K562 (cell line): ENCODE measurements around the gene TM9SF3. TPM values are rescaled to one million over a fixed set of nuclear protein-coding genes. Genes with fewer than 3 reads are reported as not detected.

Source experiments
- ARID1B ChIP-seq: fragments of 450-650 bp; IDR thresholded peaks from 2 replicates; pipeline ENCODE4 v1.6.1; 2016; ENCODE audit warnings: antibody characterized with exemption, mild to moderate bottlenecking, inconsistent platforms
- FOSL1 ChIP-seq: fragments of 200-800 bp; sonication (Bioruptor generic); conservative IDR thresholded peaks from 2 replicates; pipeline ENCODE4 v1.6.1; 2016; ENCODE audit warnings: missing genetic modification characterization, missing compliant biosample characterization
- FOXK1 ChIP-seq: sonication (generic); formaldehyde crosslinking; IDR thresholded peaks from 2 replicates; pipeline ENCODE4 v1.8.0; 2022; ENCODE audit warnings: missing genetic modification reagents, mild to moderate bottlenecking, borderline replicate concordance
- MAFG ChIP-seq: fragments of 450-650 bp; conservative IDR thresholded peaks from 2 replicates; pipeline ENCODE4 v1.6.1; 2016; ENCODE audit warnings: missing genetic modification characterization, missing compliant biosample characterization
- NR1H2 ChIP-seq: sonication (generic); formaldehyde crosslinking; IDR thresholded peaks from 2 replicates; pipeline ENCODE4 v1.4.0; 2020; ENCODE audit warnings: mild to moderate bottlenecking, missing genetic modification reagents
- SMARCE1 ChIP-seq: fragments of 450-650 bp; IDR thresholded peaks from 2 replicates; pipeline ENCODE4 v1.7.1; 2016; ENCODE audit warnings: mild to moderate bottlenecking
- ZEB2 ChIP-seq: fragments of 450-650 bp; IDR thresholded peaks from 2 replicates; pipeline ENCODE4 v1.6.1; 2016
- ZNF324 ChIP-seq: fragments of 250-450 bp; sonication (Bioruptor Pico); IDR thresholded peaks from 2 replicates; pipeline ENCODE4 v1.4.0; 2020; ENCODE audit warnings: mild to moderate bottlenecking
- ZNF785 ChIP-seq: fragments of 250-450 bp; sonication (Bioruptor Pico); IDR thresholded peaks from 2 replicates; pipeline ENCODE4 v1.4.0; 2020; ENCODE audit warnings: mild to moderate bottlenecking
- polyA plus RNA-seq, 8 experiments: library from polyadenylated mRNA; depleted of rRNA in 4 of 8; stranded (reverse) in 5 of 8; unstranded in 3 of 8; fragments of >200 nt; fragmentation: Nextera tagmentation in 2 of 8; fragmentation: Illumina TruSeq in 1 of 8; extraction: Ambion mirVana in 2 of 8; extraction: Trizol in 1 of 8; gene quantifications; 2 replicates each; pipeline versions ENCODE4 v1.2.1 to v1.2.3, GENCODE V29; 2011 to 2014; ENCODE audit warnings: inconsistent platforms in 1 of 8, missing spikeins in 1 of 8
- total RNA-seq, 7 experiments: library from RNA; depleted of rRNA in 6 of 7; stranded (reverse); fragments of >200 nt in 6 of 7; fragmentation: Illumina TruSeq in 2 of 7; extraction: Trizol in 2 of 7; gene quantifications; 2 replicates each; pipeline versions ENCODE4 v1.2.1 to v1.2.3, GENCODE V29; 2011 to 2021; ENCODE audit warnings: low replicate concordance in 1 of 7
- TF ChIP-seq, protein P1 (sequence below): fragments of 200-800 bp; sonication (Bioruptor generic); IDR thresholded peaks from 2 replicates; pipeline ENCODE4 v1.6.1; 2016; ENCODE audit warnings: missing genetic modification characterization, missing compliant biosample characterization
- TF ChIP-seq, protein P2 (sequence below): fragments of 250-450 bp; sonication (Bioruptor Pico); IDR thresholded peaks from 2 replicates; pipeline ENCODE4 v1.8.0; 2022; ENCODE audit warnings: moderate library complexity, mild to moderate bottlenecking, inconsistent platforms

TM9SF3 gene
- total and polyA plus RNA-seq, 9 of the 15 experiments (the other 6 are each of a cell fraction or from before 2014, with no cell fraction given), result 16.1 to 63.1 (median 34.9) TPM

DNA sequence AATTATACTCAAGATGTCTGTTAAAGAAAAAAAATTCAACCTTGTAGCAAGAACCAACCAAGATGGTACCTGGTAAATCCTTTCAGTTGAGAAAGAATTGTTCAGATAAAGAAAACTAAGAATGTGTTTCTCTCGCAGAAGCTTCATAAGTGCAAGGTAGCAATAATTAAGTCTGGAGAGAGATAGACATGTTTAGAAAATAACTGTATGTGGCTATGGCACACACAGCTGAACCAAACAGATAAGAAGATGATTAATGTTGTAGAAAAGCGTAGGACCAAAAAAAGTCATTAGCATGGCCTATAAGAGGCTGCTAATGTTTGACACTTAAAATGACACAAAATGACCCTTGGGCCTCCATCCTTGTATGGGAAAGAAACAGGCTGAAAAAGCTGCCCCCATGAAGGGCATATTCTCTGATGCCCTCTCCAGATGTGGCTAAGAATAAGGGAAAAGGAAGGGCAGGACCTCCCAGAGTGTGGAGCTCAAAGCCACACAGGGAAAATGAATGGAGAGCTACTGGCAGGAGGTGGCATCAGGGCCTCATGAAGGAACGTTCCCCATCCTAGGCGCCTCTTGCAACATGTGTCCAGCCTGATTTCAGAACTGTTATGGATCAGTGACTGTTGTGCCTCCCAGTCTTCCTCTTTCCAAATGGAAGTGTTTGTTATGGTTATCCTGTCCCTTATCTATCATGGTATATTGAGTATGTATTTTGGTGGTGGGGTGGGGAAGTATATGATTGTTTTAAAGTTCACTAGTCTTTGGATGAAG, 103.8 kb downstream of the TM9SF3 start (continued):
- TF ChIP-seq, protein P1, sequence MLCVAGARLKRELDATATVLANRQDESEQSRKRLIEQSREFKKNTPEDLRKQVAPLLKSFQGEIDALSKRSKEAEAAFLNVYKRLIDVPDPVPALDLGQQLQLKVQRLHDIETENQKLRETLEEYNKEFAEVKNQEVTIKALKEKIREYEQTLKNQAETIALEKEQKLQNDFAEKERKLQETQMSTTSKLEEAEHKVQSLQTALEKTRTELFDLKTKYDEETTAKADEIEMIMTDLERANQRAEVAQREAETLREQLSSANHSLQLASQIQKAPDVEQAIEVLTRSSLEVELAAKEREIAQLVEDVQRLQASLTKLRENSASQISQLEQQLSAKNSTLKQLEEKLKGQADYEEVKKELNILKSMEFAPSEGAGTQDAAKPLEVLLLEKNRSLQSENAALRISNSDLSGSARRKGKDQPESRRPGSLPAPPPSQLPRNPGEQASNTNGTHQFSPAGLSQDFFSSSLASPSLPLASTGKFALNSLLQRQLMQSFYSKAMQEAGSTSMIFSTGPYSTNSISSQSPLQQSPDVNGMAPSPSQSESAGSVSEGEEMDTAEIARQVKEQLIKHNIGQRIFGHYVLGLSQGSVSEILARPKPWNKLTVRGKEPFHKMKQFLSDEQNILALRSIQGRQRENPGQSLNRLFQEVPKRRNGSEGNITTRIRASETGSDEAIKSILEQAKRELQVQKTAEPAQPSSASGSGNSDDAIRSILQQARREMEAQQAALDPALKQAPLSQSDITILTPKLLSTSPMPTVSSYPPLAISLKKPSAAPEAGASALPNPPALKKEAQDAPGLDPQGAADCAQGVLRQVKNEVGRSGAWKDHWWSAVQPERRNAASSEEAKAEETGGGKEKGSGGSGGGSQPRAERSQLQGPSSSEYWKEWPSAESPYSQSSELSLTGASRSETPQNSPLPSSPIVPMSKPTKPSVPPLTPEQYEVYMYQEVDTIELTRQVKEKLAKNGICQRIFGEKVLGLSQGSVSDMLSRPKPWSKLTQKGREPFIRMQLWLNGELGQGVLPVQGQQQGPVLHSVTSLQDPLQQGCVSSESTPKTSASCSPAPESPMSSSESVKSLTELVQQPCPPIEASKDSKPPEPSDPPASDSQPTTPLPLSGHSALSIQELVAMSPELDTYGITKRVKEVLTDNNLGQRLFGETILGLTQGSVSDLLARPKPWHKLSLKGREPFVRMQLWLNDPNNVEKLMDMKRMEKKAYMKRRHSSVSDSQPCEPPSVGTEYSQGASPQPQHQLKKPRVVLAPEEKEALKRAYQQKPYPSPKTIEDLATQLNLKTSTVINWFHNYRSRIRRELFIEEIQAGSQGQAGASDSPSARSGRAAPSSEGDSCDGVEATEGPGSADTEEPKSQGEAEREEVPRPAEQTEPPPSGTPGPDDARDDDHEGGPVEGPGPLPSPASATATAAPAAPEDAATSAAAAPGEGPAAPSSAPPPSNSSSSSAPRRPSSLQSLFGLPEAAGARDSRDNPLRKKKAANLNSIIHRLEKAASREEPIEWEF, result no peak
- no peak for TF ChIP-seq ZNF324 (CRISPR knock-in tag)
- TF ChIP-seq FOXK1 (CRISPR knock-in tag), result no peak
- peak; percentile 82 for TF ChIP-seq ARID1B
- TF ChIP-seq SMARCE1, result no peak
- no peak for TF ChIP-seq ZEB2
- peak; percentile 63 for TF ChIP-seq FOSL1 (tag)
- TF ChIP-seq ZNF785 (CRISPR knock-in tag), result no peak
- TF ChIP-seq, protein P2, sequence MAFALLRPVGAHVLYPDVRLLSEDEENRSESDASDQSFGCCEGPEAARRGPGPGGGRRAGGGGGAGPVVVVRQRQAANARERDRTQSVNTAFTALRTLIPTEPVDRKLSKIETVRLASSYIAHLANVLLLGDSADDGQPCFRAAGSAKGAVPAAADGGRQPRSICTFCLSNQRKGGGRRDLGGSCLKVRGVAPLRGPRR (CRISPR knock-in tag), result no peak
- TF ChIP-seq MAFG (tag), result peak; percentile 74
- no peak for TF ChIP-seq NR1H2
